Endodermal cell (in vitro differentiated cells): ENCODE results near the gene NOS1AP. TPM values are rescaled to one million over a fixed set of nuclear protein-coding genes. Genes with fewer than 3 reads are reported as not detected.

Experiments
- DNase-seq: peaks from one replicate; pipeline ENCODE4 v3.0.0-alpha.2; 2017
- H3K27ac ChIP-seq: 2 replicates; pipeline ENCODE4 v1.5.1; 2013; ENCODE audit warnings: mild to moderate bottlenecking, low read depth, low read length, moderate library complexity
- H3K27me3 ChIP-seq: 2 replicates; pipeline ENCODE4 v1.6.1; 2013; ENCODE audit warnings: mild to moderate bottlenecking, low read length, moderate library complexity; ENCODE audit not compliant: insufficient read depth, control insufficient read depth, poor library complexity, severe bottlenecking
- H3K36me3 ChIP-seq: 2 replicates; pipeline ENCODE4 v1.7.0; 2013; ENCODE audit warnings: mild to moderate bottlenecking, low read length, moderate library complexity; ENCODE audit not compliant: control insufficient read depth, insufficient read depth
- H3K4me1 ChIP-seq: one replicate; pipeline ENCODE4 v1.7.0; 2013; ENCODE audit warnings: low read length; ENCODE audit not compliant: control insufficient read depth, insufficient read depth
- H3K4me3 ChIP-seq: 2 replicates; pipeline ENCODE4 v1.5.1; 2013; ENCODE audit warnings: mild to moderate bottlenecking, low read length, moderate library complexity
- H3K9ac ChIP-seq: 2 replicates; pipeline ENCODE4 v1.6.1; 2013; ENCODE audit warnings: mild to moderate bottlenecking, low read length, moderate library complexity; ENCODE audit not compliant: poor library complexity, severe bottlenecking; ENCODE audit errors: extremely low read depth
- H3K9me3 ChIP-seq: 2 replicates; pipeline ENCODE4 v1.6.1; 2013; ENCODE audit warnings: mild to moderate bottlenecking, low read length, moderate library complexity; ENCODE audit not compliant: control insufficient read depth
- H3K27ac Mint-ChIP-seq: 2 replicates; pipeline ENCODE4 v1.8.0; 2020; ENCODE audit warnings: mixed read lengths
- H3K27me3 Mint-ChIP-seq: 2 replicates; pipeline ENCODE4 v1.8.0; 2021; ENCODE audit warnings: mild to moderate bottlenecking, mixed read lengths; ENCODE audit not compliant: insufficient read depth
- H3K36me3 Mint-ChIP-seq: 2 replicates; pipeline ENCODE4 v1.8.0; 2020; ENCODE audit warnings: low read depth, mixed read lengths
- H3K4me1 Mint-ChIP-seq: 2 replicates; pipeline ENCODE4 v1.8.0; 2020; ENCODE audit warnings: mixed read lengths
- H3K4me3 Mint-ChIP-seq: 2 replicates; pipeline ENCODE4 v1.8.0; 2020; ENCODE audit warnings: mild to moderate bottlenecking, moderate library complexity, mixed read lengths
- H3K9me3 Mint-ChIP-seq: 2 replicates; pipeline ENCODE4 v1.8.0; 2020; ENCODE audit warnings: mild to moderate bottlenecking, mixed read lengths
- CTCF ChIP-seq: fragments of 200-600 bp; sonication (generic); conservative IDR thresholded peaks from 2 replicates; pipeline ENCODE4 v1.5.0; 2021; ENCODE audit warnings: antibody characterized with exemption, mild to moderate bottlenecking
- WGBS, 2 experiments: methylation state at CpG; one replicate each; pipeline versions ENCODE4 v1.1.5 to v1.1.7; 2013; ENCODE audit warnings: missing lambda C conversion rate in 2 of 2, mixed read lengths in 1 of 2; ENCODE audit not compliant: insufficient coverage in 1 of 2, insufficient read length in 1 of 2; 5-methylcytosine and 5-hydroxymethylcytosine counted together
- total RNA-seq, 2 donors: library from RNA; stranded (reverse); fragmentation: NEBNext Ultra II Directional in 1 of 2; extraction: Animal tissue kit (Norgen Biotek cat#: 25700) in 1 of 2; gene quantifications; 2 replicates in 1 of 2; 3 replicates in 1 of 2; pipeline ENCODE4 v1.2.1, GENCODE V29; 2021

Gene NOS1AP
- total RNA-seq, 2 donors from 2014 or later = 4.8 to 5.9 TPM

GRCh38 chr1:162022626-162023025, 46.9 kb upstream of the NOS1AP start:
- H3K36me3 ChIP-seq = no peaks in the 10 kb centered on the region
- no peak overlapping the region for H3K9ac ChIP-seq
- peaks cover 45% of the 10 kb centered on the region for H3K27me3 ChIP-seq
- Mint-ChIP-seq H3K9me3 (peaks cover 5% of the 10 kb centered on the region), H3K4me3 (no peak overlapping the region), H3K4me1 (peaks cover 12% of the 10 kb centered on the region), H3K27me3 (peaks cover 56% of the 10 kb centered on the region), H3K36me3 (no peaks in the 10 kb centered on the region), H3K27ac (no peak overlapping the region)
- TF ChIP-seq CTCF = no peak
- DNase-seq = peak; percentile 40
- WGBS, 2 experiments = 95 to 99% methylated on average over 9 of the region's 9 CpGs
- no peak overlapping the region for H3K4me3 ChIP-seq
- H3K9me3 ChIP-seq = no peaks in the 10 kb centered on the region
- H3K4me1 ChIP-seq = no peaks in the 10 kb centered on the region
- no peak overlapping the region for H3K27ac ChIP-seq

GRCh38 chr1:162023181-162023546, 46.3 kb upstream of the NOS1AP start:
- H3K27me3 Mint-ChIP-seq = peaks cover 56% of the 10 kb centered on the region
- 45 to 47% methylated on average over 12 to 20 of the region's 20 CpGs for WGBS, 2 experiments

GRCh38 chr1:162023547-162024501, 45.7 kb upstream of the NOS1AP start, which contains the start of gene OLFML2B:
TSS of gene OLFML2B (minus strand) at chr1:162023869. CDS start at chr1:162023430, 439 bp downstream.
- Histone ChIP-seq H3K9me3 (no peaks in the 10 kb centered on the region), H3K36me3 (no peaks in the 10 kb centered on the region), H3K4me3 (peak within 1 kb of the TSS; percentile 91), H3K4me1 (no peaks in the 10 kb centered on the region), H3K27ac (no peak within 1 kb of the TSS), H3K9ac (no peak within 1 kb of the TSS), H3K27me3 (peaks cover 49% of the 10 kb centered on the region)
- peak; percentile 38 for TF ChIP-seq CTCF
- 1 to 2% methylated on average over 48 to 85 of the region's 85 CpGs for WGBS, 2 experiments
- Mint-ChIP-seq H3K27ac (no peak within 1 kb of the TSS), H3K4me3 (peak within 1 kb of the TSS; percentile 71), H3K36me3 (no peaks in the 10 kb centered on the region), H3K4me1 (peaks cover 12% of the 10 kb centered on the region), H3K9me3 (peaks cover 5% of the 10 kb centered on the region), H3K27me3 (peaks cover 58% of the 10 kb centered on the region)
- peak; percentile 90 for DNase-seq

More at GRCh38 chr1:162023181-162023546, 46.3 kb upstream of the NOS1AP start:
- Histone ChIP-seq H3K36me3 (no peaks in the 10 kb centered on the region), H3K9me3 (no peaks in the 10 kb centered on the region), H3K27ac (no peak overlapping the region), H3K4me3 (peak overlapping the region; percentile 91), H3K27me3 (peaks cover 46% of the 10 kb centered on the region), H3K4me1 (no peaks in the 10 kb centered on the region), H3K9ac (no peak overlapping the region)
- H3K36me3 Mint-ChIP-seq = no peaks in the 10 kb centered on the region
- H3K4me3 Mint-ChIP-seq = peak overlapping the region; percentile 71
- TF ChIP-seq CTCF = no peak
- DNase-seq = no peak
- peaks cover 12% of the 10 kb centered on the region for H3K4me1 Mint-ChIP-seq
- no peak overlapping the region for H3K27ac Mint-ChIP-seq
- peaks cover 5% of the 10 kb centered on the region for H3K9me3 Mint-ChIP-seq
